WTC11 (cell line): ENCODE measurements around the gene CDK8. TPM values are rescaled to one million over a fixed set of nuclear protein-coding genes. Genes with fewer than 3 reads are reported as not detected.
"Not testable (repeated sequence)": the region's sequence is repeated elsewhere in the genome, so short reads cannot be mapped to it uniquely, and the experiment has no call there.

ENCODE experiments used
- ATAC-seq: fragments of 200-7000 bp; cut with Tn5 transposase; 2 replicates; pipeline ENCODE4 v1.10.0; 2021; ENCODE audit warnings: mild to moderate bottlenecking, moderate library complexity
- CTCF ChIA-PET: fragments of 300-600 bp; sonication (Branson Sonifier 250); formaldehyde crosslinking; loops from one replicate; lab custom pipeline; 2021; ENCODE audit warnings: antibody characterized with exemption; lab: Charles Lee
- POLR2A ChIA-PET: fragments of 350-600 bp; sonication (Branson Sonifier 250); formaldehyde crosslinking; loops from one replicate; lab custom pipeline; 2021; ENCODE audit warnings: antibody characterized with exemption; lab: Charles Lee
- DNase-seq: peaks from one replicate; pipeline ENCODE4 v3.0.0; 2021; ENCODE audit warnings: low spot score
- H3K27ac Mint-ChIP-seq: 2 replicates; pipeline ENCODE4 v1.8.0; 2021; ENCODE audit warnings: mixed read lengths
- H3K27me3 Mint-ChIP-seq: 2 replicates; pipeline ENCODE4 v1.8.0; 2021; ENCODE audit warnings: low read depth, mild to moderate bottlenecking, moderate library complexity, mixed read lengths
- H3K36me3 Mint-ChIP-seq: 2 replicates; pipeline ENCODE4 v1.8.0; 2021; ENCODE audit warnings: mixed read lengths
- H3K4me1 Mint-ChIP-seq: 2 replicates; pipeline ENCODE4 v1.8.0; 2022; ENCODE audit warnings: mixed read lengths
- H3K4me3 Mint-ChIP-seq: 2 replicates; pipeline ENCODE4 v1.8.0; 2021; ENCODE audit warnings: mild to moderate bottlenecking, moderate library complexity, mixed read lengths
- H3K9me3 Mint-ChIP-seq: 2 replicates; pipeline ENCODE4 v1.8.0; 2021; ENCODE audit warnings: mixed read lengths
- GABPB1 ChIP-seq: sonication (generic); formaldehyde crosslinking; IDR thresholded peaks from 2 replicates; pipeline ENCODE4 v1.8.1; 2023; ENCODE audit warnings: mild to moderate bottlenecking, missing genetic modification reagents
- NFE2L1 ChIP-seq: sonication (generic); formaldehyde crosslinking; IDR thresholded peaks from 2 replicates; pipeline ENCODE4 v1.8.1; 2023; ENCODE audit warnings: missing genetic modification reagents
- NFYB ChIP-seq: sonication (generic); formaldehyde crosslinking; conservative IDR thresholded peaks from 2 replicates; pipeline ENCODE4 v1.8.0; 2022; ENCODE audit warnings: low read depth, missing genetic modification reagents
- NR1H2 ChIP-seq: sonication (generic); formaldehyde crosslinking; IDR thresholded peaks from 2 replicates; pipeline ENCODE4 v1.9.0; 2021; ENCODE audit warnings: mild to moderate bottlenecking, moderate library complexity, missing genetic modification reagents
- SMAD4 ChIP-seq: sonication (generic); formaldehyde crosslinking; IDR thresholded peaks from 2 replicates; pipeline ENCODE4 v1.8.0; 2022; ENCODE audit warnings: mild to moderate bottlenecking, missing genetic modification reagents
- STAT6 ChIP-seq: sonication (generic); formaldehyde crosslinking; conservative IDR thresholded peaks from 2 replicates; pipeline ENCODE4 v1.8.1; 2023; ENCODE audit warnings: mild to moderate bottlenecking, low read depth, missing genetic modification reagents, moderate library complexity
- ZBTB21 ChIP-seq: sonication (generic); formaldehyde crosslinking; IDR thresholded peaks from 2 replicates; pipeline ENCODE4 v1.8.1; 2023; ENCODE audit warnings: mild to moderate bottlenecking, missing genetic modification reagents, borderline replicate concordance
- ZNF219 ChIP-seq: sonication (generic); formaldehyde crosslinking; IDR thresholded peaks from 2 replicates; pipeline ENCODE4 v1.8.0; 2023; ENCODE audit warnings: missing genetic modification reagents, mild to moderate bottlenecking, borderline replicate concordance
- ZNF281 ChIP-seq: sonication (generic); formaldehyde crosslinking; IDR thresholded peaks from 2 replicates; pipeline ENCODE4 v1.8.0; 2023; ENCODE audit warnings: mild to moderate bottlenecking, missing genetic modification reagents
- ZNF425 ChIP-seq: fragments of 250-450 bp; sonication (Bioruptor Pico); conservative IDR thresholded peaks from 2 replicates; pipeline ENCODE4 v1.9.0; 2021; ENCODE audit warnings: mild to moderate bottlenecking
- total RNA-seq: library from RNA; stranded (reverse); gene quantifications from 3 replicates; pipeline ENCODE4 v1.2.3, GENCODE V29; 2021

The CDK8 gene
- total RNA-seq, 1 experiment from 2014 or later, result 21.4 TPM

GRCh38 chr13:26280295-26280694 is 26.4 kb downstream of the CDK8 start (continued):
- TF ChIP-seq ZNF425 (CRISPR knock-in tag) (no peak), SMAD4 (CRISPR knock-in tag) (no peak), NFE2L1 (CRISPR knock-in tag) (no peak), GABPB1 (CRISPR knock-in tag) (no peak), ZNF281 (CRISPR knock-in tag) (no peak), ZBTB21 (CRISPR knock-in tag) (no peak), STAT6 (CRISPR knock-in tag) (no peak)

DNA sequence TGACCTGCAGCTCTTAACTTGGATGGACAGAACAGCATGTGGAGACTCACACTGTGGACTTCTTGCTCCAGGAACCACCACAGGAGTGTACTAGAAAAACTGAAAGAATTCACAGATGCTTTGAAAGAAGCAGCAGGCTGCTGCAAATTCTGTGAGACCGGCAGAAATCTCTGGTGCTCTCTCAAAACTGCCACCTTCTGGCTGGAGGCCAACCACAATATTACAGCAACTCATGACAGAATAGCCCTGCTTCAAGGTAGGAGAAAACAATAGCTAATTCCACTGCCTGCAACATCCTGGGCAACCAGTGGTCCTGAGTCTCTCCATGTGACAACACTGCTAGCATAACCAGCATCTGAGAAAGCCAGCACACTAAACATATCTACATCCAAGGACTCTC is 26.9 kb downstream of the CDK8 start:
- peak overlapping the region; percentile 5; the same call in 1 of the 2 replicates for H3K27ac Mint-ChIP-seq
- no peak for TF ChIP-seq NR1H2
- TF ChIP-seq ZNF281 (CRISPR knock-in tag), result no peak
- no peak for TF ChIP-seq ZNF219 (CRISPR knock-in tag)
- no peak for TF ChIP-seq NFYB (CRISPR knock-in tag)
- ChIA-PET POLR2A (no interaction called here), CTCF (interaction anchor here (0.6 to 0.9 kb wide), 3 partner anchors 36 to 418 kb away, joined by 3 to 5 read pairs (median 4); no protein-coding TSS in a partner anchor)
- DNase-seq (no peak), ATAC-seq (peak; percentile 53)
- no peaks in the 10 kb centered on the region for H3K9me3 Mint-ChIP-seq
- H3K4me3 Mint-ChIP-seq, result no peak overlapping the region
- no peaks in the 10 kb centered on the region for H3K27me3 Mint-ChIP-seq
- peaks cover 20% of the 10 kb centered on the region for H3K36me3 Mint-ChIP-seq
- H3K4me1 Mint-ChIP-seq, result peaks cover 18% of the 10 kb centered on the region

DNA sequence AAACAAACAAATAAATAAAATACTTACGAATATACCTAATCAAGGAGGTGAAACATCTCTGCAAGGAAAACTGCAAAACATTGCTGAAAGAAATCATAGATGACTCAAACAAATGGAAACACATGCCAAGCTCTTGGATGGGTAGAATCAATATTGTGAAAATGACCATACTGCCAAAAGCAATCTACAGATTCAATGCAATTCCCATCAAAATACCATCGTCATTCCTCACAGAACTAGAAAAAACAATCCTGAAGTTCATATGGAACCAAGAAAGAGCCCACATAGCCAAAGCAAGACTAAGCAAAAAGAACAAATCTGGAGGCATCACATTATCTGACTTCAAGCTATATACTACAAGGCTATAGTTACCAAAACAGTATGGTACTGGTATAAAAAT is 32.0 kb downstream of the CDK8 start:
- CTCF ChIA-PET, H3K4me1 Mint-ChIP-seq: not testable (repeated sequence)

GRCh38 chr13:26288838-26289237 is 34.9 kb downstream of the CDK8 start:
- not testable (repeated sequence) for H3K9me3 Mint-ChIP-seq, H3K4me3 Mint-ChIP-seq, H3K36me3 Mint-ChIP-seq, ATAC-seq, H3K4me1 Mint-ChIP-seq, H3K27me3 Mint-ChIP-seq, DNase-seq
- POLR2A ChIA-PET, result interaction anchor here (0.9 kb wide), 1 partner anchor 15 kb away, joined by 3 read pairs; no protein-coding TSS in a partner anchor
- CTCF ChIA-PET, result interaction anchor here (0.6 kb wide), 1 partner anchor 642 kb away, joined by 3 read pairs; no protein-coding TSS in a partner anchor
- peak overlapping the region; percentile 13; the same call in 1 of the 2 replicates for H3K27ac Mint-ChIP-seq

More for the DNA sequence above, 32.0 kb downstream of the CDK8 start:
- peaks cover 14% of the 10 kb centered on the region for H3K36me3 Mint-ChIP-seq
- H3K4me3 Mint-ChIP-seq, H3K27ac Mint-ChIP-seq, DNase-seq, H3K9me3 Mint-ChIP-seq, H3K27me3 Mint-ChIP-seq, POLR2A ChIA-PET, ATAC-seq: not testable (repeated sequence)
